Panc1 (cell line): ENCODE measurements around the gene DSCAM. TPM values are rescaled to one million over a fixed set of nuclear protein-coding genes. Genes with fewer than 3 reads are reported as not detected.

ENCODE experiments used
- ATAC-seq: fragments of 200-7000 bp; cut with Tn5 transposase; 2 replicates; pipeline ENCODE4 v1.9.1; 2020; ENCODE audit warnings: mild to moderate bottlenecking, moderate library complexity
- BruUV-seq: library from RNA; stranded (reverse); fragments of 400-500 nt; replicated peaks from 2 replicates; lab custom pipeline; 2021; lab: Mats Ljungman, UMichigan
- CTCF ChIA-PET: fragments of 300-600 bp; sonication (Branson Sonifier 250); formaldehyde crosslinking; loops from one replicate; lab custom pipeline; 2022; ENCODE audit warnings: antibody characterized with exemption; lab: Charles Lee
- POLR2A ChIA-PET: fragments of 300-600 bp; sonication (Branson Sonifier 250); formaldehyde crosslinking; loops from one replicate; lab custom pipeline; 2022; ENCODE audit warnings: antibody characterized with exemption; lab: Charles Lee
- DNase-seq: peaks from one replicate; pipeline ENCODE4 v3.0.0-alpha.2; 2010; ENCODE audit warnings: low read depth, low spot score
- H3K27ac ChIP-seq: 2 replicates; pipeline ENCODE4 v1.5.1; 2011; ENCODE audit warnings: mild to moderate bottlenecking, low read length, inconsistent platforms
- H3K27me3 ChIP-seq: fragments of 200-500 bp; sonication (Bioruptor generic); 2 replicates; pipeline ENCODE4 v1.6.0; 2014; ENCODE audit warnings: low read length, inconsistent platforms; ENCODE audit not compliant: control insufficient read depth, insufficient read depth
- H3K36me3 ChIP-seq: fragments of 200-500 bp; sonication (Bioruptor generic); 2 replicates; pipeline ENCODE4 v1.5.1; 2014; ENCODE audit warnings: inconsistent platforms, mild to moderate bottlenecking, low read length, moderate library complexity; ENCODE audit not compliant: control insufficient read depth, insufficient read depth
- H3K4me1 ChIP-seq: 2 replicates; pipeline ENCODE4 v1.5.1; 2011; ENCODE audit warnings: inconsistent platforms, mild to moderate bottlenecking, low read length, moderate library complexity; ENCODE audit not compliant: control insufficient read depth, insufficient read depth
- H3K4me3 ChIP-seq, 2 experiments: 2 replicates each; pipeline ENCODE4 v1.5.1; 2011 to 2012; ENCODE audit warnings: low read depth in 2 of 2, low read length in 2 of 2, mild to moderate bottlenecking in 2 of 2, inconsistent platforms in 1 of 2, moderate library complexity in 1 of 2
- H3K9me3 ChIP-seq: fragments of 200-500 bp; sonication (Bioruptor generic); 2 replicates; pipeline ENCODE4 v1.5.1; 2014; ENCODE audit warnings: low read depth, mild to moderate bottlenecking, inconsistent platforms, low read length, moderate library complexity; ENCODE audit not compliant: control insufficient read depth, insufficient read depth
- CTCF ChIP-seq: fragments of 450-650 bp; IDR thresholded peaks from 2 replicates; pipeline ENCODE4 v1.5.1; 2017; ENCODE audit warnings: mild to moderate bottlenecking
- POLR2AphosphoS5 ChIP-seq: IDR thresholded peaks from 2 replicates; pipeline ENCODE4 v1.6.1; 2012; ENCODE audit warnings: mild to moderate bottlenecking, low read depth, low read length, moderate library complexity
- REST ChIP-seq, 2 experiments: IDR thresholded peaks; 2 replicates each; pipeline ENCODE4 v1.6.1; 2011 to 2012; ENCODE audit warnings: low read depth in 2 of 2, control low read depth in 1 of 2, low read length in 1 of 2, mild to moderate bottlenecking in 1 of 2, moderate library complexity in 1 of 2; ENCODE audit not compliant: insufficient read depth in 1 of 2
- SIN3A ChIP-seq: IDR thresholded peaks from 2 replicates; pipeline ENCODE4 v1.6.1; 2012; ENCODE audit warnings: low read depth, mild to moderate bottlenecking, low read length, moderate library complexity, borderline replicate concordance; ENCODE audit not compliant: insufficient read depth
- TCF7L2 ChIP-seq: IDR thresholded peaks from 2 replicates; pipeline ENCODE4 v1.6.1; 2011; ENCODE audit warnings: mild to moderate bottlenecking, low read depth, low read length, inconsistent platforms
- in situ Hi-C: cut with HindIII; loops from 2 replicates; pipeline ENCODE4 v1.10.0; 2016; ENCODE audit warnings: low sequenced_read_pairs, low pct_unique_long_range_greater_than_20kb
- intact Hi-C: fragments of 100-400 bp; cut with micrococcal nuclease; formaldehyde crosslinking; loops from one replicate; pipeline ENCODE4 v1.10.0; 2022; ENCODE audit not compliant: unreplicated experiment
- total RNA-seq: library from RNA; stranded (reverse); gene quantifications from one replicate; pipeline ENCODE4 v1.2.1, GENCODE V29; 2021; ENCODE audit not compliant: unreplicated experiment

The DSCAM gene
- total RNA-seq, 1 experiment from 2014 or later: not detected

GRCh38 chr21:40054403-40054802 is 792.6 kb downstream of the DSCAM start:
- CTCF ChIA-PET: no interaction called here
- H3K9me3 ChIP-seq: no peaks in the 10 kb centered on the region
- H3K36me3 ChIP-seq: no peaks in the 10 kb centered on the region
- intact Hi-C loops (no loop called here), in situ Hi-C loops (no loop called here)
- no peak overlapping the region for H3K27ac ChIP-seq
- no peak for DNase-seq
- no peaks in the 10 kb centered on the region for H3K27me3 ChIP-seq
- no peak for TF ChIP-seq SIN3A
- no peak for TF ChIP-seq POLR2AphosphoS5
- no peak for TF ChIP-seq REST (IDR thresholded peaks at IDR 0.05; ENCODE audit: insufficient read depth in 1 of 2, low read depth in 2 of 2, low read length in 1 of 2)
- TF ChIP-seq TCF7L2: no peak
- no peak for TF ChIP-seq CTCF
- no peak for ATAC-seq
- H3K4me1 ChIP-seq: no peaks in the 10 kb centered on the region
- BruUV-seq: no TSS peak
- POLR2A ChIA-PET: no interaction called here
- H3K4me3 ChIP-seq: no peak overlapping the region

- ATAC-seq (no peak), DNase-seq (no peak)
- CTCF ChIA-PET: no interaction called here
- Histone ChIP-seq H3K4me1 (no peaks in the 10 kb centered on the region), H3K4me3 (no peak overlapping the region), H3K9me3 (no peaks in the 10 kb centered on the region), H3K36me3 (no peaks in the 10 kb centered on the region), H3K27me3 (no peaks in the 10 kb centered on the region), H3K27ac (no peak overlapping the region)
- in situ Hi-C loops (no loop called here), intact Hi-C loops (no loop called here)
- TF ChIP-seq POLR2AphosphoS5: no peak
- TF ChIP-seq REST (IDR thresholded peaks at IDR 0.05; ENCODE audit: insufficient read depth in 1 of 2, low read depth in 2 of 2, low read length in 1 of 2): no peak
- TF ChIP-seq SIN3A: no peak
- no peak for TF ChIP-seq TCF7L2
- TF ChIP-seq CTCF: no peak
- POLR2A ChIA-PET: no interaction called here
- BruUV-seq: no TSS peak
These were observed 794.0 kb downstream of the DSCAM start for GRCh38 chr21:40053007-40053406.
